ENCODE data around the gene MSMP.

Gene MSMP

GRCh38 chr9:35726931-35727330 is 27.1 kb downstream of the MSMP start:
- no peak overlapping the region for H3K4me3 ChIP-seq (ENCODE audit: low read depth, low read length)
- TF ChIP-seq CTCF (IDR thresholded peaks at IDR 0.05; ENCODE audit: borderline replicate concordance, insufficient read depth, low read depth, low read length), result peak; percentile 35; the same call in 1 of the 2 replicates

GRCh38 chr9:35725362-35725761 is 28.7 kb downstream of the MSMP start:
- TF ChIP-seq CTCF (IDR thresholded peaks at IDR 0.05; ENCODE audit: borderline replicate concordance, insufficient read depth, low read depth, low read length), result 0 out of 2 replicates have a peak, but pooled peaks have one; percentile 3
- no peak overlapping the region for H3K4me3 ChIP-seq (ENCODE audit: low read depth, low read length)

GRCh38 chr9:35723908-35724307 is 30.2 kb downstream of the MSMP start:
- TF ChIP-seq CTCF (IDR thresholded peaks at IDR 0.05; ENCODE audit: borderline replicate concordance, insufficient read depth, low read depth, low read length), result no peak
- no peak overlapping the region for H3K4me3 ChIP-seq (ENCODE audit: low read depth, low read length)

GRCh38 chr9:35723426-35723825 is 30.6 kb downstream of the MSMP start:
- no peak overlapping the region for H3K4me3 ChIP-seq (ENCODE audit: low read depth, low read length)
- no peak for TF ChIP-seq CTCF (IDR thresholded peaks at IDR 0.05; ENCODE audit: borderline replicate concordance, insufficient read depth, low read depth, low read length)

GRCh38 chr9:35719546-35719945 is 34.5 kb downstream of the MSMP start:
- no peak for TF ChIP-seq CTCF (IDR thresholded peaks at IDR 0.05; ENCODE audit: borderline replicate concordance, insufficient read depth, low read depth, low read length)
- no peak overlapping the region for H3K4me3 ChIP-seq (ENCODE audit: low read depth, low read length)

- no peak for TF ChIP-seq CTCF (IDR thresholded peaks at IDR 0.05; ENCODE audit: borderline replicate concordance, insufficient read depth, low read depth, low read length)
Observed at GRCh38 chr9:35718721-35719511, 35.2 kb downstream of the MSMP start.

More at GRCh38 chr9:35718721-35719511, 35.2 kb downstream of the MSMP start:
- no peak overlapping the region for H3K4me3 ChIP-seq (ENCODE audit: low read depth, low read length)

Measured in GM12875 (cell line).